GM19438 (cell line): ENCODE measurements around the gene SLC9A1.
"Not testable (repeated sequence)": the region's sequence is repeated elsewhere in the genome, so short reads cannot be mapped to it uniquely, and the experiment has no call there.

Experiments used
- ATAC-seq: cut with Tn5 transposase; IDR thresholded peaks from one replicate; pipeline ENCODE4 v1.9.1; 2021; ENCODE audit warnings: low read depth; ENCODE audit not compliant: unreplicated experiment

The SLC9A1 gene

DNA sequence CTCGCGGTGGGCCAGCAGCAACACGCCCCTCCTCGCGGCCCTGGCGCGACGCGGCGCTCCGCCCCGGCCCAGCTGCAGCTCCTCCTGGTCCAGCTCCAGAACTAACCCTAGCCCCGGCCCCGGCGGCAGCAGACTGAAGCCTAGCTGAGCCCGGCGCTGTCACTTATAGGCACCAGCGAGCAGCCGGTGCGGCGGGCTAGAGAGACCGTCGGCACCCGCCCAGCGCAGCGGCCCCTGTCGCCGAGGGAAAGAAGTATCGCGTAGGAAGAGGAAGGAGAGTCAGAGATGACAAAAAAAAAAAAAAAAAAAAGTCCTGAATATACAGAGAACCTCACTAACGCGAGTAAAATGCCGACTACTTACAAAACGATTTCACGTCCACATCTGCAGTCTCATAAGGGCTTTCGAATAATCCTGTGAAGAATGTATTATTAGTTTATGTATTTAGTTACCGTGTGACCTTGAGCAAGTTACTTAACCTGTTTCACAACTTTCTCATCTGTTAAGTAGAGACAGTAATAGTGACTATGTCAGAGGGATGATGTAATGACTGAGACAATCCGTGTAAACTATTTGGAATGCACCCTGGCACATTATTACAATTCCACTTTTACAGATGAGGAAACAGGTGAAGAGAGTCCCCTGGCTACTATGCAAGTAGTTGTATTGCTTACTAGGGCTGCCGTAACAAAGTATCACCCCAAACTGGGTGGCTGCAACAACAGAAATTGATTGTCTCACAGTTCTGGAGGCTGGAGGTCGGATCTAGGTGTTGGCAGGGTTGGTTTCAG, at the start of gene SLC9A1:
Gene SLC9A1, minus strand, starts transcription at position 135 of the 791 bp plus-strand sequence. CDS start 791 bp downstream, outside the sequence.
- peak; percentile 85 for ATAC-seq

GRCh38 chr1:27203946-27204345, 49.0 kb upstream of the SLC9A1 start:
- no peak for ATAC-seq

GRCh38 chr1:27201295-27201694, 46.4 kb upstream of the SLC9A1 start:
- ATAC-seq, result no peak

- ATAC-seq, result no peak
These were observed 38.3 kb upstream of the SLC9A1 start for GRCh38 chr1:27193194-27193593.

GRCh38 chr1:27192039-27192529, 37.2 kb upstream of the SLC9A1 start:
- no peak for ATAC-seq

DNA sequence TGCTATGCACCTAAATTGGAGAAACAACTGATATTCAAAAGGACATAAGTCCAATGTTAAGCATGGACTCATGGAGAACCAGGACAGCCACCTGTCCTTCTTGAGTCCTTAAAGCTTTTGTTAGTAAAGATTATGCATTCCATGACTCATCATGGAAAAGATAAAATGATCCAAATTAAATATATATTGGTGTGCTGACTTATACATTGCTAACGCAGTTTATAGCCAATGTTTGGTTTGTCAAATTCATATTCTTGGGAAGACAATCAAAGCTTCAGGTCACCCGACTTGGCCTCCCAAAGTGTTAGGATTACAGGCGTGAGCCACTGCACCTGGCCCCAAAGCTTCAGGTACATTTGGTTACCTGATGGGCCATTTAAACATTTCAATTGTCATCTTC, 29.7 kb upstream of the SLC9A1 start:
- not testable (repeated sequence) for ATAC-seq

DNA sequence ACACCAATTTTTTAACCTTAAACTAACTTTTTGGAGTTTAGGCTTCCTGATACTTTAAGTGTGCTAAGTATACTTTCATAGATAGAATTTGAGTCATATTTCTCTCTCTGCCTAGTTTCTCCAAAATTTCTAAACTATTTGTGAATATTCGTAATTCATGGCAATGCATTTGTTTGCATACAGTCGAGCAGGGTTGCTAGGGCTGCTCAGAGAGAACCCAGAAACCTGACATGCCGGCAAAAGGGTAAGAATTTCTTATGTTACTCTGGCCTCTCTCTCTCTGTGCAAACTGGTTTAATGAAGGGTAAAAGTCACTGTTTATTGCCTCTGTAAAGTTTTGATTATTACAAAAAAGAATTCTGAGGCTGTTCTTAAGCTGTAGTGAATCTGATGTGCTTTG, 25.1 kb upstream of the SLC9A1 start:
- ATAC-seq, result no peak

DNA sequence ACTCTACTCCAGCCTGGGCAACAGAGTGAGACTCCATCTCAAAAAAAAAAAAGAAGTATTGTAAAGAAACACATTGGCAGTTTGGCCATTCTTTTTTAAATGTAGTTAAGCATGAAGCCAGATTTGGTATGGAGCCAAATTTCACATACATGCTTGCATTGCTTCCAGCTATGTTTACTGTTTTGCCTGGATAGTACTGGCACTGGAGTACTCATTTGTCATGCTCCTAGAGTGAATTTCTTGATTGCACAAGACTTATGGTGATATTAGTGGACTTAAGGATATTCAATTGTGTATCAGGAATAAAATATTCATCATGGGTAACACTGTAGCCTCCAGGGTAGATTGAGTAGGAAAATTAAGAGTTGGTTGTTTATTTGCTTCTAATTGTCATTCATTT, 24.5 kb upstream of the SLC9A1 start:
- no peak for ATAC-seq

DNA sequence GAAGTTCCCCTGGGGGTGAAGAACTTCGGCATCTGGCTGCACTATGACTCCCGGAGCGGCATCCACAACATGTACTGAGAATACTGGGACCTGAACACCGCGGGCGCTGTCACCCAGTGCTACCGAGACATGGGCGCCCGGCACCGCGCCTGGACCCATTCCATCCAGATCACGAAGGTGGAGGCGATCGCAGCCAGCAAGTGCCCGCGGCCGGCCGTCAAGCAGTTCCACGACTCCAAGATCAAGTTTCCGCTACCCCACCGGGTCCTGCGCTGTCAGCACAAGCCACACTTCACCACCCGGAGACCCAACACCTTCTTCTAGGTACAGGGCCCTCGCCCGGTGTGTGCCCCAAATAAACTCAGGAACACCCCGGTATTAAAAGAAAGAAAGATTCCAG, 22.0 kb upstream of the SLC9A1 start:
- ATAC-seq, result no peak

GRCh38 chr1:27176323-27176722, 21.4 kb upstream of the SLC9A1 start:
- no peak for ATAC-seq

- not testable (repeated sequence) for ATAC-seq
These were observed 18.1 kb upstream of the SLC9A1 start for GRCh38 chr1:27172992-27173391.

DNA sequence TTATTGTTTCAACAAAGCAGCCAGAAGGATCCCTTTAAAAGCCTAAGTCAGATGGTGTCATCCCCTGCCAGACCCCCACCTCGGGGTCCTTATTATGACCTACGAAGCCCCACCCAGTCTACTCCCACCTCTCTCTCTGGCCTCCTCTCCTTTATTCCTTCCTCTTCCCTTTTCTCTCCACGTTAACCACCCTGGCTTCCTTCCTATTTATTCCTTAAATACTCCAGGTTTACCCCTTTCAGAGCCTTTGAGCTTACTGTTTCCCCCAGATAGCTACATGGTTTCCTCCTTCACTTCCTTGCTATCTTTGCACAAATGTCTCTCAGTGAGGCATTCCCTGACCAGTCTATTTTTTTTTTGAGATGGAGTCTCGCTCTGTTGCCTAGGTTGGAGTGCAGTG, 12.0 kb upstream of the SLC9A1 start:
- ATAC-seq, result no peak

- no peak for ATAC-seq
These were observed 11.5 kb upstream of the SLC9A1 start for GRCh38 chr1:27166351-27166802.

DNA sequence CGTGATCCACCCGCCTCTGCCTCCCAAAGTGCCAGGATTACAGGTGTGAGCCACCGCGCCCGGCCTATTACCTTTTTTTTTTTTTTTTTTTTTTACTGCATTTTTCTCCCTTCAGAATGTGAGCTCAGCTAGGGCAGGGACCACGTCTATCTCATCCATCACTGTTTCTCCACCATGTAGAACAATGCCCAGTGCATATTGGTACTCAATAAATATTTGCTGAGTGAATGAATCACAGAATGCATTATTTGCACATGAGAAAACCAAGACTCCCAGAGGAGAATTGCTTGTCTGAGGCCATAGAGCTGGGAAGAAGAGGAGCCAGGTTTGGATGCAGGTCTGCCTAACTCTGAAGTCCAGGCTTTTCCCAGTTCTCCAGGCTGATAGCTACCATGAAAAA, 8.2 kb upstream of the SLC9A1 start:
- ATAC-seq, result no peak

DNA sequence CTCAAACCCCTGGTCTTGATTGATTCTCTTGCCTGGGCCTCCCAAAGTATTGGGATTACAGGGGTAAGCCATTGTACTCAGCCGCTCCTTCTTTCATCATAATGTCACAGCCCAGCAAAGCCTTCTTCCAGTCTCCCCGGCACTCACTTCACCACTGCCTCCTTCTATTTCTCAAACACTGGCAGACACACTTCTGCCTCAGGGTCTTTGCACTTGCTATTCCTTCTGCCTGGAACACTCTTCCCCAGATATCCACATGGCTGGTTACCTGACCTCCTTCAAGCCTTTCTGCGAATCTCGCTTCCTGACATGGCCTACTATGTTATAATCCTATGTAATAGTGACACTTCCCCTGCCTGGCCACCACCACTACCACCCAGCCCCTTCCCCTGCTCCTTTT, 7.2 kb upstream of the SLC9A1 start:
- no peak for ATAC-seq

DNA sequence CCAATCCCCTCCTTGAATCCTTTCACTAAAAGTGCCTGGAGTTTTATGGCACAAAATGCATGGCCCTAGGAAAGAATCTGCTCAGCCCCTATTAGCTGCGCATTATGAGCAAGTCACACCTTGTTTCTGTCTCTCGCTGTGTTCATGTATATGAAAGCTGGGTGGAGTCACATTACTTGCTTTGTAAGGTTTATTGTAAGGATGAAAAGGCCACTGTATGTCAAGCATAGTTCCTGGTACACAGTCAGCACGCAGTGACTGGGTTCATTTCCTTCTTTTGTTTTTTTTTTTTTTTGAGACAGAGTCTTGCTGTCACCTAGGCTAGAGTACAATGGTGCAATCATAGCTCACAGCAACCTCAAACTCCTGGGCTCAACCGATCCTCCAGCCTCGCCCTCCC, 6.7 kb upstream of the SLC9A1 start:
- no peak for ATAC-seq

DNA sequence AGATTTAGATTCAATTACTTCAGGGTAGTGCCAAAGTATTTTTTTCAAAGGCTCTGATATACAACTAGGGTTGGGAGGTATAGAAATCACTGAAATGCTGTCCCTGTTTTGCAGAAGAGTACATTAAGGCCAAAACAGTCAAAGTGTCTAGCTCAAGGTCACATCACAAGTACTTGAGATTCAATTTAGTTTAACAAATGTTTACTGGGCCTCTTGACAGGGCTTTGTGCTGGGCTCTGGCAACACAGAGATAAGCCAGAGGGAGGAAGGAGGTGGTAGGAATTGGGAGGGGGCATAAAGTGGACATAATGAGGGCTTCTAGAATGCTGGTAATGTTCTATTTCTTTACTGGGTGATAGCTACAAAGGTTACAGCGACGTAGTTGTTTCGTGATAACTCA, 2.3 kb upstream of the SLC9A1 start:
- no peak for ATAC-seq

- ATAC-seq, result no peak
These were observed 395 bp downstream of the SLC9A1 start for GRCh38 chr1:27154469-27154990.

DNA sequence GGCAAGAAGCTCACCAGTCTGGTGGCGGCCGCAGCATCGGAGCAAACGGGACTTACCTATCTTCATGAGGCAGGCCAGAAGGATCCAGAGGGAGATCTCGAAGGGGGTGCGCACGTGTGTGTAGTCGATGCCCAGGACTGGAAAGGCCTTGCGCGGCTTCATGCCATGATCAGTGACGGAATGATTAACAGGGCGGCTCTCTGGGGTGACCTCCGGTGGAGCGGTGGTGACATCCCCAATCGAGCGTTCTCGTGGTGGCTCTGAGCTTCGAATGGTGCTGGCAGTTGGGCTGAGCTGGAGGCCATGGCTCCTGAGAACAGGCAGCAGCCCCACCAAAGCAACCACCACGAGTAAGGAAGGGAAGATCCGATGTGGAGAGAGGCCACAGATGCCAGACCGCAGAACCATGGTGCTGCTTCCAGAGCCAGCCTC, 982 bp downstream of the SLC9A1 start:
- no peak for ATAC-seq

GRCh38 chr1:27153549-27153886, 1.4 kb downstream of the SLC9A1 start:
- ATAC-seq, result no peak

GRCh38 chr1:27152829-27153548, 1.9 kb downstream of the SLC9A1 start:
- ATAC-seq, result no peak
